B cell (primary cell): ENCODE data around the gene CCDC9B.

Source experiments
- CTCF ChIP-seq: fragments of 200-600 bp; IDR thresholded peaks from one replicate; pipeline ENCODE4 v1.8.0; 2022; ENCODE audit warnings: antibody characterized with exemption, mild to moderate bottlenecking
- EZH2 ChIP-seq: IDR thresholded peaks from 2 replicates; pipeline ENCODE4 v1.6.1; 2012; ENCODE audit warnings: borderline replicate concordance, low read depth, mild to moderate bottlenecking, moderate library complexity, low read length; ENCODE audit not compliant: insufficient read depth, poor library complexity, severe bottlenecking

- no peak for TF ChIP-seq CTCF
- no peak for TF ChIP-seq EZH2
These were observed 15.3 kb upstream of the CCDC9B start for GRCh38 chr15:40355976-40356585.
